GM23338 (cell line): ENCODE results near the gene IL1RL1. TPM values are rescaled to one million over a fixed set of nuclear protein-coding genes. Genes with fewer than 3 reads are reported as not detected.

Experiments used
- ATAC-seq: fragments of 200-7000 bp; cut with Tn5 transposase; 3 replicates; pipeline ENCODE4 v1.9.1; 2020
- DNase-seq: peaks from one replicate; pipeline ENCODE4 v3.0.0-alpha.2; 2015; ENCODE audit warnings: low spot score
- H2AFZ ChIP-seq: fragments of 200-600 bp; sonication (generic); 2 replicates; pipeline ENCODE4 v1.8.0; 2016; ENCODE audit warnings: antibody characterized with exemption, mild to moderate bottlenecking, moderate library complexity
- H3F3A ChIP-seq: fragments of 200-600 bp; sonication (generic); replicated peaks from 2 replicates; pipeline ENCODE4 v1.8.0; 2017; ENCODE audit warnings: antibody characterized with exemption, mixed run types, low read depth
- H3K27ac ChIP-seq: fragments of 200-600 bp; sonication (generic); 2 replicates; pipeline ENCODE4 v1.6.1; 2016; ENCODE audit warnings: low read depth
- H3K27me3 ChIP-seq: fragments of 200-600 bp; sonication (generic); 2 replicates; pipeline ENCODE4 v1.8.0; 2016; ENCODE audit warnings: mild to moderate bottlenecking, mixed run types, moderate library complexity; ENCODE audit not compliant: insufficient read depth
- H3K36me3 ChIP-seq: fragments of 200-600 bp; sonication (generic); 2 replicates; pipeline ENCODE4 v1.8.0; 2016; ENCODE audit warnings: mild to moderate bottlenecking; ENCODE audit not compliant: insufficient read depth
- H3K4me1 ChIP-seq: fragments of 200-600 bp; sonication (generic); 2 replicates; pipeline ENCODE4 v1.8.0; 2016; ENCODE audit warnings: mild to moderate bottlenecking, moderate library complexity; ENCODE audit not compliant: insufficient read depth
- H3K4me2 ChIP-seq: fragments of 200-600 bp; sonication (generic); 2 replicates; pipeline ENCODE4 v1.7.1; 2017; ENCODE audit warnings: mixed run types
- H3K4me3 ChIP-seq: fragments of 200-600 bp; sonication (generic); 2 replicates; pipeline ENCODE4 v1.6.1; 2016; ENCODE audit warnings: mixed run types
- H3K79me2 ChIP-seq: fragments of 200-600 bp; sonication (generic); replicated peaks from 2 replicates; pipeline ENCODE4 v1.8.0; 2017; ENCODE audit warnings: mild to moderate bottlenecking; ENCODE audit not compliant: insufficient read depth
- H3K9me2 ChIP-seq: fragments of 200-600 bp; sonication (generic); 2 replicates; pipeline ENCODE4 v1.8.0; 2017; ENCODE audit not compliant: insufficient read depth
- H4K20me1 ChIP-seq: fragments of 200-600 bp; sonication (generic); replicated peaks from 2 replicates; pipeline ENCODE4 v1.8.0; 2017; ENCODE audit warnings: mild to moderate bottlenecking; ENCODE audit not compliant: insufficient read depth
- H3K27ac Mint-ChIP-seq: 2 replicates; pipeline ENCODE4 v1.8.0; 2020; ENCODE audit warnings: inconsistent platforms, mild to moderate bottlenecking, moderate library complexity, mixed read lengths
- H3K27me3 Mint-ChIP-seq: 3 replicates; pipeline ENCODE4 v1.8.0; 2022; ENCODE audit warnings: low read depth, mild to moderate bottlenecking, moderate library complexity, mixed read lengths, inconsistent platforms; ENCODE audit not compliant: insufficient read depth, poor library complexity
- H3K36me3 Mint-ChIP-seq: 3 replicates; pipeline ENCODE4 v1.8.0; 2021; ENCODE audit warnings: low read depth, mild to moderate bottlenecking, inconsistent platforms, moderate library complexity, mixed read lengths
- H3K4me1 Mint-ChIP-seq: 3 replicates; pipeline ENCODE4 v1.8.0; 2020; ENCODE audit warnings: mild to moderate bottlenecking, inconsistent platforms, mixed read lengths
- H3K4me3 Mint-ChIP-seq: 3 replicates; pipeline ENCODE4 v1.8.0; 2021; ENCODE audit warnings: moderate library complexity, mild to moderate bottlenecking, inconsistent platforms, mixed read lengths
- H3K9me3 Mint-ChIP-seq: 3 replicates; pipeline ENCODE4 v1.8.0; 2020; ENCODE audit warnings: moderate library complexity, mild to moderate bottlenecking, inconsistent platforms, mixed read lengths
- EZH2 ChIP-seq: fragments of 200-600 bp; sonication (generic); IDR thresholded peaks from one replicate; pipeline ENCODE4 v1.8.0; 2017; ENCODE audit warnings: antibody characterized with exemption, mild to moderate bottlenecking, low read depth; ENCODE audit not compliant: unreplicated experiment
- EZH2phosphoT487 ChIP-seq: fragments of 200-600 bp; sonication (generic); IDR thresholded peaks from one replicate; pipeline ENCODE4 v1.8.1; 2018; ENCODE audit warnings: antibody characterized with exemption; ENCODE audit not compliant: unreplicated experiment
- JUNB ChIP-seq: IDR thresholded peaks from one replicate; pipeline ENCODE4 v1.6.1; 2016; ENCODE audit warnings: antibody characterized with exemption; ENCODE audit not compliant: unreplicated experiment
- POLR2AphosphoS5 ChIP-seq: IDR thresholded peaks from 2 replicates; pipeline ENCODE4 v1.6.1; 2016; ENCODE audit warnings: antibody characterized with exemption, low read depth
- STAT1 ChIP-seq: IDR thresholded peaks from one replicate; pipeline ENCODE4 v1.6.1; 2016; ENCODE audit warnings: antibody characterized with exemption; ENCODE audit not compliant: unreplicated experiment
- polyA plus RNA-seq: library from polyadenylated mRNA; unstranded; fragments of >200 nt; fragmentation: Nextera tagmentation; extraction: Ambion mirVana; gene quantifications from 2 replicates; pipeline ENCODE4 v1.2.1, GENCODE V29; 2016
- total RNA-seq: library from RNA; depleted of rRNA; stranded (reverse); fragments of >200 nt; shearing (Covaris generic); gene quantifications from 2 replicates; pipeline ENCODE4 v1.2.3, GENCODE V29; 2014
- TF ChIP-seq, protein P1 (sequence below): fragments of 250-450 bp; sonication (Bioruptor Pico); IDR thresholded peaks from 2 replicates; pipeline ENCODE4 v1.5.0; 2020; ENCODE audit warnings: mild to moderate bottlenecking, moderate library complexity

IL1RL1 gene
- total and polyA plus RNA-seq, 2 experiments from 2014 or later: not detected

DNA sequence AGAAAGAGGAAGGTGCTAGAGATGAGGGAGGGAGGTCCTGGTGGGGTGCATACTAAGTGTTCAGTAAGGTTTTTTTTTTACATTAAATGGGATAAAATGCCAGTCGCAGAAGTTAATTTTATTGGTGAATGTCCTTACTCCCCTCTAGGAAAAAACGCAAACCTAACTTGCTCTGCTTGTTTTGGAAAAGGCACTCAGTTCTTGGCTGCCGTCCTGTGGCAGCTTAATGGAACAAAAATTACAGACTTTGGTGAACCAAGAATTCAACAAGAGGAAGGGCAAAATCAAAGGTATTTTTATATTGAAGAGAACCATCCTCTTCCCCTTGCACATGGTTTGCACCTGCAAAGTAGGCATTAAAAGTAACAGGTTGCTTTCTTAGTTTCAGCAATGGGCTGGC is 31.5 kb downstream of the IL1RL1 start:
- TF ChIP-seq, protein P1, sequence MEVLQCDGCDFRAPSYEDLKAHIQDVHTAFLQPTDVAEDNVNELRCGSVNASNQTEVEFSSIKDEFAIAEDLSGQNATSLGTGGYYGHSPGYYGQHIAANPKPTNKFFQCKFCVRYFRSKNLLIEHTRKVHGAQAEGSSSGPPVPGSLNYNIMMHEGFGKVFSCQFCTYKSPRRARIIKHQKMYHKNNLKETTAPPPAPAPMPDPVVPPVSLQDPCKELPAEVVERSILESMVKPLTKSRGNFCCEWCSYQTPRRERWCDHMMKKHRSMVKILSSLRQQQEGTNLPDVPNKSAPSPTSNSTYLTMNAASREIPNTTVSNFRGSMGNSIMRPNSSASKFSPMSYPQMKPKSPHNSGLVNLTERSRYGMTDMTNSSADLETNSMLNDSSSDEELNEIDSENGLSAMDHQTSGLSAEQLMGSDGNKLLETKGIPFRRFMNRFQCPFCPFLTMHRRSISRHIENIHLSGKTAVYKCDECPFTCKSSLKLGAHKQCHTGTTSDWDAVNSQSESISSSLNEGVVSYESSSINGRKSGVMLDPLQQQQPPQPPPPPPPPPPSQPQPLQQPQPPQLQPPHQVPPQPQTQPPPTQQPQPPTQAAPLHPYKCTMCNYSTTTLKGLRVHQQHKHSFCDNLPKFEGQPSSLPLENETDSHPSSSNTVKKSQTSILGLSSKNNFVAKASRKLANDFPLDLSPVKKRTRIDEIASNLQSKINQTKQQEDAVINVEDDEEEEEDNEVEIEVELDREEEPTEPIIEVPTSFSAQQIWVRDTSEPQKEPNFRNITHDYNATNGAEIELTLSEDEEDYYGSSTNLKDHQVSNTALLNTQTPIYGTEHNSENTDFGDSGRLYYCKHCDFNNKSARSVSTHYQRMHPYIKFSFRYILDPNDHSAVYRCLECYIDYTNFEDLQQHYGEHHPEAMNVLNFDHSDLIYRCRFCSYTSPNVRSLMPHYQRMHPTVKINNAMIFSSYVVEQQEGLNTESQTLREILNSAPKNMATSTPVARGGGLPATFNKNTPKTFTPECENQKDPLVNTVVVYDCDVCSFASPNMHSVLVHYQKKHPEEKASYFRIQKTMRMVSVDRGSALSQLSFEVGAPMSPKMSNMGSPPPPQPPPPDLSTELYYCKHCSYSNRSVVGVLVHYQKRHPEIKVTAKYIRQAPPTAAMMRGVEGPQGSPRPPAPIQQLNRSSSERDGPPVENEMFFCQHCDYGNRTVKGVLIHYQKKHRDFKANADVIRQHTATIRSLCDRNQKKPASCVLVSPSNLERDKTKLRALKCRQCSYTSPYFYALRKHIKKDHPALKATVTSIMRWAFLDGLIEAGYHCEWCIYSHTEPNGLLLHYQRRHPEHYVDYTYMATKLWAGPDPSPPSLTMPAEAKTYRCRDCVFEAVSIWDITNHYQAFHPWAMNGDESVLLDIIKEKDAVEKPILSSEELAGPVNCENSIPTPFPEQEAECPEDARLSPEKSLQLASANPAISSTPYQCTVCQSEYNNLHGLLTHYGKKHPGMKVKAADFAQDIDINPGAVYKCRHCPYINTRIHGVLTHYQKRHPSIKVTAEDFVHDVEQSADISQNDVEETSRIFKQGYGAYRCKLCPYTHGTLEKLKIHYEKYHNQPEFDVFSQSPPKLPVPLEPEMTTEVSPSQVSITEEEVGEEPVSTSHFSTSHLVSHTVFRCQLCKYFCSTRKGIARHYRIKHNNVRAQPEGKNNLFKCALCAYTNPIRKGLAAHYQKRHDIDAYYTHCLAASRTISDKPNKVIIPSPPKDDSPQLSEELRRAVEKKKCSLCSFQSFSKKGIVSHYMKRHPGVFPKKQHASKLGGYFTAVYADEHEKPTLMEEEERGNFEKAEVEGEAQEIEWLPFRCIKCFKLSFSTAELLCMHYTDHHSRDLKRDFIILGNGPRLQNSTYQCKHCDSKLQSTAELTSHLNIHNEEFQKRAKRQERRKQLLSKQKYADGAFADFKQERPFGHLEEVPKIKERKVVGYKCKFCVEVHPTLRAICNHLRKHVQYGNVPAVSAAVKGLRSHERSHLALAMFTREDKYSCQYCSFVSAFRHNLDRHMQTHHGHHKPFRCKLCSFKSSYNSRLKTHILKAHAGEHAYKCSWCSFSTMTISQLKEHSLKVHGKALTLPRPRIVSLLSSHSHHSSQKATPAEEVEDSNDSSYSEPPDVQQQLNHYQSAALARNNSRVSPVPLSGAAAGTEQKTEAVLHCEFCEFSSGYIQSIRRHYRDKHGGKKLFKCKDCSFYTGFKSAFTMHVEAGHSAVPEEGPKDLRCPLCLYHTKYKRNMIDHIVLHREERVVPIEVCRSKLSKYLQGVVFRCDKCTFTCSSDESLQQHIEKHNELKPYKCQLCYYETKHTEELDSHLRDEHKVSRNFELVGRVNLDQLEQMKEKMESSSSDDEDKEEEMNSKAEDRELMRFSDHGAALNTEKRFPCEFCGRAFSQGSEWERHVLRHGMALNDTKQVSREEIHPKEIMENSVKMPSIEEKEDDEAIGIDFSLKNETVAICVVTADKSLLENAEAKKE (CRISPR knock-in tag): no peak
- TF ChIP-seq EZH2 (no peak), POLR2AphosphoS5 (no peak), EZH2phosphoT487 (no peak), JUNB (no peak)
- Mint-ChIP-seq H3K27me3 (no peaks in the 10 kb centered on the region), H3K9me3 (no peaks in the 10 kb centered on the region), H3K4me1 (no peaks in the 10 kb centered on the region), H3K36me3 (no peaks in the 10 kb centered on the region), H3K27ac (no peak overlapping the region), H3K4me3 (no peak overlapping the region)
- Histone ChIP-seq H4K20me1 (no peaks in the 10 kb centered on the region), H3K79me2 (no peaks in the 10 kb centered on the region), H3K36me3 (no peaks in the 10 kb centered on the region), H3F3A (no peaks in the 10 kb centered on the region), H3K27ac (no peak overlapping the region), H3K9me2 (peaks cover 3% of the 10 kb centered on the region; the same call in 1 of the 2 replicates), H3K4me1 (no peaks in the 10 kb centered on the region), H3K27me3 (no peaks in the 10 kb centered on the region), H3K4me3 (no peak overlapping the region), H3K4me2 (no peak overlapping the region), H2AFZ (no peak overlapping the region)
- no peak for ATAC-seq
- DNase-seq: no peak

DNA sequence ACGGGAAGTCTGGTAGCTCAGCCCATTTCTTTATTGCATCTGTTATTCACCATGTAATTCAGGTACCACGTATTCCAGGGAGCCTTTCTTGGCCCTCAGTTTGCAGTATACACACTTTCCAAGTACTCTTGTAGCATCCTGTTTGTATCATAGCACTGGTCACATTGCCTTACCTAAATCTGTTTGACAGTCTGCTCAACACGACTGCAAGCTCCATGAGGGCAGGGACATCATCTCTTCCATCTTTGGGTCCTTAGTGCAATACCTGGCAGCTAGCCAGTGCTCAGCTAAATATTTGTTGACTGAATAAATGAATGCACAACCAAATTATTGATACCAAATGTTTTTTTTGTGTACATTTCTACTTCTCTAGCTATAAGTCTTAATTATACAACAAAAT is 33.0 kb downstream of the IL1RL1 start:
- H2AFZ ChIP-seq: no peak overlapping the region
- TF ChIP-seq, protein P1 (CRISPR knock-in tag): no peak
- no peak for TF ChIP-seq POLR2AphosphoS5
- no peak for TF ChIP-seq STAT1

More for the DNA sequence above, 33.0 kb downstream of the IL1RL1 start:
- H3K4me3 Mint-ChIP-seq: no peak overlapping the region
- DNase-seq: no peak
- no peak overlapping the region for H3K4me3 ChIP-seq
- H3K4me1 Mint-ChIP-seq: no peaks in the 10 kb centered on the region
- H3K27ac ChIP-seq: no peak overlapping the region
- H3F3A ChIP-seq: no peaks in the 10 kb centered on the region
- H3K4me1 ChIP-seq: no peaks in the 10 kb centered on the region
- no peaks in the 10 kb centered on the region for H3K79me2 ChIP-seq
- H4K20me1 ChIP-seq: no peaks in the 10 kb centered on the region
- ATAC-seq: no peak
- no peaks in the 10 kb centered on the region for H3K27me3 ChIP-seq
- no peak overlapping the region for H3K27ac Mint-ChIP-seq
- no peaks in the 10 kb centered on the region for H3K36me3 Mint-ChIP-seq
- no peak overlapping the region for H3K4me2 ChIP-seq
- H3K36me3 ChIP-seq: no peaks in the 10 kb centered on the region
- H3K9me2 ChIP-seq: peaks cover 3% of the 10 kb centered on the region; the same call in 1 of the 2 replicates
- H3K27me3 Mint-ChIP-seq: no peaks in the 10 kb centered on the region
- no peaks in the 10 kb centered on the region for H3K9me3 Mint-ChIP-seq
